Activated B cell treated with CpG ODN at 0.5 μM for 24 hours (primary cell): Measurements from ENCODE around the gene CERCAM. TPM values are rescaled to one million over a fixed set of nuclear protein-coding genes. Genes with fewer than 3 reads are reported as not detected.

Experiments used
- ATAC-seq: fragments of 200-7000 bp; cut with Tn5 transposase; one replicate; pipeline ENCODE4 v1.10.0; 2021; ENCODE audit warnings: low read depth, mild to moderate bottlenecking, moderate library complexity
- CTCF ChIA-PET: fragments of 350-600 bp; sonication (Branson Sonifier 250); formaldehyde crosslinking; loops from one replicate; lab custom pipeline; 2021; ENCODE audit warnings: antibody characterized with exemption; lab: Charles Lee
- POLR2A ChIA-PET: fragments of 350-600 bp; sonication (Branson Sonifier 250); formaldehyde crosslinking; loops from one replicate; lab custom pipeline; 2021; ENCODE audit warnings: antibody characterized with exemption; lab: Charles Lee
- DNase-seq: peaks from one replicate; pipeline ENCODE4 v3.0.0; 2022
- H3K27ac Mint-ChIP-seq: one replicate; pipeline ENCODE4 v1.8.0; 2020; ENCODE audit warnings: mixed read lengths
- H3K27me3 Mint-ChIP-seq: one replicate; pipeline ENCODE4 v1.8.0; 2021; ENCODE audit warnings: mixed read lengths
- H3K36me3 Mint-ChIP-seq: one replicate; pipeline ENCODE4 v1.8.0; 2021; ENCODE audit warnings: low read depth, mixed read lengths
- H3K4me1 Mint-ChIP-seq: one replicate; pipeline ENCODE4 v1.8.0; 2021; ENCODE audit warnings: mixed read lengths
- H3K4me3 Mint-ChIP-seq: one replicate; pipeline ENCODE4 v1.8.0; 2020; ENCODE audit warnings: mild to moderate bottlenecking, mixed read lengths
- H3K9me3 Mint-ChIP-seq: one replicate; pipeline ENCODE4 v1.8.0; 2020; ENCODE audit warnings: mixed read lengths
- intact Hi-C: fragments of 100-400 bp; cut with micrococcal nuclease; formaldehyde crosslinking; loops from one replicate; pipeline ENCODE4 v1.15.1; 2024
- total RNA-seq: library from RNA; stranded (reverse); gene quantifications from 2 replicates; pipeline ENCODE4 v1.2.3, GENCODE V29; 2022
- TF ChIP-seq, protein P1 (sequence below): fragments of 200-600 bp; IDR thresholded peaks from one replicate; pipeline ENCODE4 v1.8.0; 2022; ENCODE audit warnings: antibody characterized with exemption, mild to moderate bottlenecking

Gene CERCAM
- total RNA-seq, 1 donor from 2014 or later: 1.7 TPM

DNA sequence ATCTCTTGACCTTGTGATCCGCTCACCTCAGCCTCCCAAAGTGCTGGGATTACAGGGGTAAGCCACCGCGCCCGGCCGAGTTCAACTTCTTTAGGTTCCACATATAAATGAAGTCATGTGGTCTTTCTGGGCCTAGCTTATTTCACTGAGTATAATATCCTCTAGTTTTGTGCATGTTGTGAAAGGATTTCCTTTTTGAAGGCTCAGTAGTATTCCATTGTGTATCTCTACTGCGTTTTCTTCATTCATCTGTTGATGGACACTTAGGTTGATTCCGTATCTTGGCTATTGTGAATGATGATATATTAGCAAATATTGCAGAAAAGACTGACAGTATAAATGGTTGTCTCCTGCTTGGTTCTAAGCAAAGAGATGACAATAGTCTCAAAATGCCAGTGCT is 55.2 kb downstream of the CERCAM start:
- intact Hi-C loops: no loop called here
- Mint-ChIP-seq H3K4me3 (no peak overlapping the region), H3K36me3 (peaks cover 61% of the 10 kb centered on the region), H3K9me3 (no peaks in the 10 kb centered on the region), H3K27ac (no peak overlapping the region), H3K4me1 (no peaks in the 10 kb centered on the region), H3K27me3 (no peaks in the 10 kb centered on the region)
- no peak for DNase-seq
- ATAC-seq: no peak
- ChIA-PET POLR2A (no interaction called here), CTCF (no interaction called here)
- TF ChIP-seq, protein P1, sequence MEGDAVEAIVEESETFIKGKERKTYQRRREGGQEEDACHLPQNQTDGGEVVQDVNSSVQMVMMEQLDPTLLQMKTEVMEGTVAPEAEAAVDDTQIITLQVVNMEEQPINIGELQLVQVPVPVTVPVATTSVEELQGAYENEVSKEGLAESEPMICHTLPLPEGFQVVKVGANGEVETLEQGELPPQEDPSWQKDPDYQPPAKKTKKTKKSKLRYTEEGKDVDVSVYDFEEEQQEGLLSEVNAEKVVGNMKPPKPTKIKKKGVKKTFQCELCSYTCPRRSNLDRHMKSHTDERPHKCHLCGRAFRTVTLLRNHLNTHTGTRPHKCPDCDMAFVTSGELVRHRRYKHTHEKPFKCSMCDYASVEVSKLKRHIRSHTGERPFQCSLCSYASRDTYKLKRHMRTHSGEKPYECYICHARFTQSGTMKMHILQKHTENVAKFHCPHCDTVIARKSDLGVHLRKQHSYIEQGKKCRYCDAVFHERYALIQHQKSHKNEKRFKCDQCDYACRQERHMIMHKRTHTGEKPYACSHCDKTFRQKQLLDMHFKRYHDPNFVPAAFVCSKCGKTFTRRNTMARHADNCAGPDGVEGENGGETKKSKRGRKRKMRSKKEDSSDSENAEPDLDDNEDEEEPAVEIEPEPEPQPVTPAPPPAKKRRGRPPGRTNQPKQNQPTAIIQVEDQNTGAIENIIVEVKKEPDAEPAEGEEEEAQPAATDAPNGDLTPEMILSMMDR: no peak

GRCh38 chr9:128479262-128479661 is 58.6 kb downstream of the CERCAM start:
- H3K36me3 Mint-ChIP-seq: peaks cover 66% of the 10 kb centered on the region
- H3K4me1 Mint-ChIP-seq: no peaks in the 10 kb centered on the region
- POLR2A ChIA-PET: no interaction called here

GRCh38 chr9:128481561-128481960 is 60.9 kb downstream of the CERCAM start:
- no peak for DNase-seq
- Mint-ChIP-seq H3K9me3 (no peaks in the 10 kb centered on the region), H3K36me3 (peaks cover 68% of the 10 kb centered on the region), H3K27ac (no peak overlapping the region), H3K27me3 (no peaks in the 10 kb centered on the region), H3K4me1 (no peaks in the 10 kb centered on the region), H3K4me3 (no peak overlapping the region)
- intact Hi-C loops: no loop called here
- TF ChIP-seq, protein P1: no peak
- POLR2A ChIA-PET: no interaction called here
- no peak for ATAC-seq
- CTCF ChIA-PET: no interaction called here

More at GRCh38 chr9:128479262-128479661, 58.6 kb downstream of the CERCAM start:
- TF ChIP-seq, protein P1: no peak
- CTCF ChIA-PET: no interaction called here
- DNase-seq (no peak), ATAC-seq (no peak)
- no peak overlapping the region for H3K27ac Mint-ChIP-seq
- intact Hi-C loops: no loop called here
- no peaks in the 10 kb centered on the region for H3K27me3 Mint-ChIP-seq
- no peak overlapping the region for H3K4me3 Mint-ChIP-seq
- no peaks in the 10 kb centered on the region for H3K9me3 Mint-ChIP-seq

GRCh38 chr9:128482186-128482585 is 61.5 kb downstream of the CERCAM start:
- no peaks in the 10 kb centered on the region for H3K4me1 Mint-ChIP-seq
- H3K27ac Mint-ChIP-seq: no peak overlapping the region
- ChIA-PET POLR2A (no interaction called here), CTCF (no interaction called here)
- intact Hi-C loops: no loop called here
- H3K4me3 Mint-ChIP-seq: no peak overlapping the region
- no peaks in the 10 kb centered on the region for H3K27me3 Mint-ChIP-seq
- H3K9me3 Mint-ChIP-seq: no peaks in the 10 kb centered on the region
- TF ChIP-seq, protein P1: no peak
- peaks cover 74% of the 10 kb centered on the region for H3K36me3 Mint-ChIP-seq
- no peak for DNase-seq
- ATAC-seq: no peak

GRCh38 chr9:128484686-128485413 is 64.2 kb downstream of the CERCAM start:
- H3K27me3 Mint-ChIP-seq: no peaks in the 10 kb centered on the region
- TF ChIP-seq, protein P1: no peak
- ChIA-PET CTCF (no interaction called here), POLR2A (interaction anchor here (1.0 kb wide), 1 partner anchor 43 kb away, joined by 3 read pairs; no protein-coding TSS in a partner anchor)
- no peak overlapping the region for H3K4me3 Mint-ChIP-seq
- H3K4me1 Mint-ChIP-seq: no peaks in the 10 kb centered on the region
- intact Hi-C loops: no loop called here
- no peak overlapping the region for H3K27ac Mint-ChIP-seq
- no peak for DNase-seq
- no peaks in the 10 kb centered on the region for H3K9me3 Mint-ChIP-seq
- ATAC-seq: no peak
- peaks cover 81% of the 10 kb centered on the region for H3K36me3 Mint-ChIP-seq
